ENCODE results near the gene KANK2. TPM values are rescaled to one million over a fixed set of nuclear protein-coding genes. Genes with fewer than 3 reads are reported as not detected.
A peak's percentile ranks its signal among the peaks of the same experiment; 100 is the strongest.

KANK2 gene
- total and polyA plus RNA-seq, 2 of the 13 experiments (the other 11 are each of a cell fraction or from before 2014, with no cell fraction given): 5.7 to 12.9 TPM

- ChIA-PET CTCF (ENCODE audit: low intra/inter-chr PET ratio, low total read pairs) (no interaction called here), POLR2A (interaction anchor here (1.2 kb wide), 1 partner anchor 10 kb away, joined by 3 read pairs; no protein-coding TSS in a partner anchor)
- Histone ChIP-seq H3K27ac (ENCODE audit: extremely low read length, insufficient read depth, low read length) (no peak overlapping the region), H3K9me3 (ENCODE audit: low read length) (no peaks in the 10 kb centered on the region), H3K79me2 (ENCODE audit: insufficient read depth, low read length) (no peaks in the 10 kb centered on the region), H3K27me3 (ENCODE audit: control insufficient read depth in 1 of 2, insufficient read depth in 2 of 2, low read length in 2 of 2) (no peaks in the 10 kb centered on the region), H3K9ac (ENCODE audit: insufficient read depth, low read depth, low read length) (no peak overlapping the region), H4K20me1 (ENCODE audit: insufficient read depth, low read length) (no peaks in the 10 kb centered on the region), H2AFZ (ENCODE audit: low read length) (no peak overlapping the region), H3K4me1 (ENCODE audit: insufficient read depth, low read length) (no peaks in the 10 kb centered on the region), H3K4me2 (ENCODE audit: low read depth, low read length) (no peak overlapping the region), H3K36me3 (replicated peaks in 1 of 2; ENCODE audit: control insufficient read depth in 1 of 2, insufficient read depth in 2 of 2, low read length in 2 of 2) (peaks cover 7 to 24% of the 10 kb centered on the region in 2 experiments; a peak in 4 of 5 replicates), H3K4me3 (replicated peaks in 1 of 3; ENCODE audit: insufficient read depth in 1 of 3, low read depth in 2 of 3, low read length in 3 of 3) (no peak overlapping the region)
- WGBS (ENCODE audit: low lambda C conversion rate): 93% methylated on average over 3 of the region's 3 CpGs
- ATAC-seq (no peak), DNase-seq (ENCODE audit: low spot score) (no peak), FAIRE-seq (no peak)
- intact Hi-C loops (cut with micrococcal nuclease; ENCODE audit: unreplicated experiment) (no loop called here), in situ Hi-C loops (cut with HindIII; ENCODE audit: extremely low pct_ligation_motif_present, low pct_unique_long_range_greater_than_20kb) (no loop called here)
- TF ChIP-seq ZBTB46 (CRISPR knock-in tag; IDR thresholded peaks at IDR 0.05; ENCODE audit: borderline replicate concordance) (no peak), NFYB (CRISPR knock-in tag; IDR thresholded peaks at IDR 0.05) (peak; percentile 69)
- BruUV-seq (replicated peaks): no TSS peak
Observed at GRCh38 chr19:11223200-11223599, 25.9 kb upstream of the KANK2 start.

GRCh38 chr19:11221082-11221598 is 23.8 kb upstream of the KANK2 start:
- FAIRE-seq: no peak
- in situ Hi-C loops (cut with HindIII; ENCODE audit: extremely low pct_ligation_motif_present, low pct_unique_long_range_greater_than_20kb): no loop called here
- TF ChIP-seq ZNF441 (CRISPR knock-in tag; IDR thresholded peaks at IDR 0.05; ENCODE audit: borderline replicate concordance) (no peak), EHMT2 (IDR thresholded peaks at IDR 0.05; ENCODE audit: borderline replicate concordance, low read depth, low read length) (no peak), ZNF609 (CRISPR knock-in tag; IDR thresholded peaks at IDR 0.05; ENCODE audit: borderline replicate concordance) (no peak), IKZF4 (CRISPR knock-in tag; IDR thresholded peaks at IDR 0.05; ENCODE audit: borderline replicate concordance, low read depth, not compliant biosample characterization) (no peak), KLF11 (CRISPR knock-in tag; IDR thresholded peaks at IDR 0.05) (no peak), MEIS1 (CRISPR knock-in tag; IDR thresholded peaks at IDR 0.05; ENCODE audit: borderline replicate concordance) (no peak), ZGPAT (CRISPR knock-in tag; IDR thresholded peaks at IDR 0.05) (no peak)

More at GRCh38 chr19:11221082-11221598, 23.8 kb upstream of the KANK2 start:
- Histone ChIP-seq H3K4me3 (replicated peaks in 1 of 3; ENCODE audit: insufficient read depth in 1 of 3, low read depth in 2 of 3, low read length in 3 of 3) (no peak overlapping the region), H3K9me3 (ENCODE audit: low read length) (peaks cover 6% of the 10 kb centered on the region; the same call in 1 of the 2 replicates), H3K9ac (ENCODE audit: insufficient read depth, low read depth, low read length) (no peak overlapping the region), H3K4me1 (ENCODE audit: insufficient read depth, low read length) (no peaks in the 10 kb centered on the region), H3K36me3 (replicated peaks in 1 of 2; ENCODE audit: control insufficient read depth in 1 of 2, insufficient read depth in 2 of 2, low read length in 2 of 2) (peaks cover 10 to 30% of the 10 kb centered on the region in 2 experiments; a peak in 4 of 5 replicates), H2AFZ (ENCODE audit: low read length) (no peak overlapping the region), H3K4me2 (ENCODE audit: low read depth, low read length) (no peak overlapping the region), H3K27me3 (ENCODE audit: control insufficient read depth in 1 of 2, insufficient read depth in 2 of 2, low read length in 2 of 2) (no peaks in the 10 kb centered on the region), H3K79me2 (ENCODE audit: insufficient read depth, low read length) (no peaks in the 10 kb centered on the region), H4K20me1 (ENCODE audit: insufficient read depth, low read length) (no peaks in the 10 kb centered on the region), H3K27ac (ENCODE audit: extremely low read length, insufficient read depth, low read length) (no peak overlapping the region)
- DNase-seq (ENCODE audit: low spot score) (no peak), ATAC-seq (no peak)
- no TSS peak for BruUV-seq (replicated peaks)
- 95% methylated on average over 3 of the region's 3 CpGs for WGBS (ENCODE audit: low lambda C conversion rate)
- ChIA-PET CTCF (ENCODE audit: low intra/inter-chr PET ratio, low total read pairs) (no interaction called here), POLR2A (no interaction called here)
- intact Hi-C loops (cut with micrococcal nuclease; ENCODE audit: unreplicated experiment): no loop called here

Measured in HepG2 (cell line).